GM12878 (cell line): Measurements from ENCODE around the gene MISFA. TPM values are rescaled to one million over a fixed set of nuclear protein-coding genes. Genes with fewer than 3 reads are reported as not detected.

ENCODE experiments used
- ATAC-seq: fragments of 200-7000 bp; cut with Tn5 transposase; 3 replicates; pipeline ENCODE4 v1.9.1; 2020; ENCODE audit warnings: mild to moderate bottlenecking, moderate library complexity
- BruUV-seq: library from RNA; stranded (reverse); fragments of 400-500 nt; replicated peaks from 2 replicates; lab custom pipeline; 2021; lab: Mats Ljungman, UMichigan
- CTCF ChIA-PET: fragments of 300-600 bp; sonication (Branson Sonifier 250); formaldehyde crosslinking; extraction: SDS; loops from one replicate; lab custom pipeline; 2021; ENCODE audit warnings: inconsistent platforms; lab: Yijun Ruan, JAX
- POLR2A ChIA-PET: fragments of 350-600 bp; formaldehyde crosslinking; extraction: SDS; loops from one replicate; lab custom pipeline; 2021; ENCODE audit warnings: inconsistent platforms; lab: Charles Lee
- RAD21 ChIA-PET: fragments of 300-600 bp; sonication (Branson Sonifier 250); formaldehyde crosslinking; loops from one replicate; lab custom pipeline; 2023; ENCODE audit warnings: antibody characterized with exemption; ENCODE audit not compliant: unreplicated experiment; lab: Charles Lee
- SMC1A ChIA-PET: fragments of 300-600 bp; sonication (Branson Sonifier 250); formaldehyde crosslinking; loops from one replicate; lab custom pipeline; 2023; ENCODE audit not compliant: unreplicated experiment, uncharacterized antibody; lab: Charles Lee
- DNase-seq: peaks from one replicate; pipeline ENCODE4 v3.0.0-alpha.2; 2011; ENCODE audit warnings: low read depth, low spot score
- FAIRE-seq: peaks from 3 replicates; lab custom pipeline; 2011; peaks lifted over from hg19 to GRCh38; lab: Jason Lieb, UNC
- H2AFZ ChIP-seq: 2 replicates; pipeline ENCODE4 v1.6.0; 2011; ENCODE audit warnings: low read depth, low read length, control low read depth; ENCODE audit not compliant: control insufficient read depth
- H3K27ac ChIP-seq: 2 replicates; pipeline ENCODE4 v1.5.1; 2011; ENCODE audit warnings: control low read depth; ENCODE audit not compliant: control insufficient read depth, insufficient read depth
- H3K27me3 ChIP-seq, 2 experiments: replicated peaks in 1 of 2; 2 replicates each; pipeline versions ENCODE4 v1.6.0 to v1.6.1; 2011; ENCODE audit warnings: low read length in 1 of 2; ENCODE audit not compliant: control insufficient read depth in 2 of 2, insufficient read depth in 2 of 2
- H3K36me3 ChIP-seq, 2 experiments: 2 replicates each; pipeline ENCODE4 v1.5.1; 2011; ENCODE audit warnings: low read length in 1 of 2; ENCODE audit not compliant: control insufficient read depth in 2 of 2, insufficient read depth in 2 of 2
- H3K4me1 ChIP-seq: 2 replicates; pipeline ENCODE4 v1.6.1; 2011; ENCODE audit warnings: mild to moderate bottlenecking, low read length, moderate library complexity, mixed read lengths; ENCODE audit not compliant: control insufficient read depth, insufficient read depth
- H3K4me2 ChIP-seq: 2 replicates; pipeline ENCODE4 v1.6.0; 2011; ENCODE audit warnings: control low read depth; ENCODE audit not compliant: control insufficient read depth, insufficient read depth
- H3K4me3 ChIP-seq: fragments of 200-600 bp; sonication (generic); 2 replicates; pipeline ENCODE4 v1.5.1; 2016
- H3K79me2 ChIP-seq: 2 replicates; pipeline ENCODE4 v1.6.0; 2011; ENCODE audit warnings: low read length; ENCODE audit not compliant: control insufficient read depth, insufficient read depth
- H3K9ac ChIP-seq: 2 replicates; pipeline ENCODE4 v1.8.0; 2011; ENCODE audit warnings: low read length, control low read depth, mixed read lengths; ENCODE audit not compliant: control insufficient read depth, insufficient read depth
- H3K9me3 ChIP-seq: replicated peaks from 3 replicates; pipeline ENCODE4 v1.5.1; 2011; ENCODE audit warnings: mild to moderate bottlenecking, low read length; ENCODE audit not compliant: control insufficient read depth, insufficient read depth
- H4K20me1 ChIP-seq: 2 replicates; pipeline ENCODE4 v1.6.0; 2011; ENCODE audit not compliant: control insufficient read depth, insufficient read depth
- BACH1 ChIP-seq: fragments of 450-650 bp; IDR thresholded peaks from 2 replicates; pipeline ENCODE4 v1.6.1; 2017; ENCODE audit warnings: mild to moderate bottlenecking, borderline replicate concordance
- DPF2 ChIP-seq: fragments of 450-650 bp; IDR thresholded peaks from 2 replicates; pipeline ENCODE4 v1.6.1; 2017; ENCODE audit warnings: mild to moderate bottlenecking
- EGR1 ChIP-seq, 2 experiments: IDR thresholded peaks; 1 replicate in 1 of 2; 2 replicates in 1 of 2; pipeline ENCODE4 v1.6.1; 2011 to 2012; ENCODE audit warnings: low read depth in 2 of 2, low read length in 2 of 2, borderline replicate concordance in 1 of 2, mild to moderate bottlenecking in 1 of 2, moderate library complexity in 1 of 2
- EP300 ChIP-seq, 2 experiments: fragments of 150-350 bp in 1 of 2; IDR thresholded peaks; 2 replicates each; pipeline ENCODE4 v1.6.1; 2011 to 2012; ENCODE audit warnings: low read depth in 2 of 2, low read length in 2 of 2, borderline replicate concordance in 1 of 2, improper control_type of control experiment in 1 of 2, inconsistent platforms in 1 of 2; ENCODE audit not compliant: control insufficient read depth in 1 of 2
- EZH2 ChIP-seq: IDR thresholded peaks from 2 replicates; pipeline ENCODE4 v1.6.1; 2012; ENCODE audit warnings: low read depth, mild to moderate bottlenecking, control low read depth, inconsistent platforms, low read length, borderline replicate concordance; ENCODE audit not compliant: control insufficient read depth
- KDM1A ChIP-seq: fragments of 200-600 bp; sonication (generic); IDR thresholded peaks from 2 replicates; pipeline ENCODE4 v1.6.1; 2016; ENCODE audit warnings: borderline replicate concordance
- MEF2A ChIP-seq: IDR thresholded peaks from 2 replicates; pipeline ENCODE4 v1.6.1; 2011; ENCODE audit warnings: low read depth, mild to moderate bottlenecking, low read length, moderate library complexity; ENCODE audit not compliant: insufficient read depth
- NFYB ChIP-seq: IDR thresholded peaks from 2 replicates; pipeline ENCODE4 v1.6.1; 2011; ENCODE audit warnings: low read depth, mild to moderate bottlenecking, low read length, improper control_type of control experiment, moderate library complexity; ENCODE audit not compliant: insufficient read depth
- RAD21 ChIP-seq: IDR thresholded peaks from 2 replicates; pipeline ENCODE4 v1.6.1; 2011; ENCODE audit warnings: mild to moderate bottlenecking, low read depth, low read length, moderate library complexity; ENCODE audit not compliant: insufficient read depth
- RAD51 ChIP-seq: fragments of 450-650 bp; IDR thresholded peaks from 2 replicates; pipeline ENCODE4 v1.6.1; 2016; ENCODE audit warnings: moderate library complexity, mild to moderate bottlenecking, inconsistent platforms
- RBBP5 ChIP-seq: fragments of 200-600 bp; sonication (generic); conservative IDR thresholded peaks from 2 replicates; pipeline ENCODE4 v1.6.1; 2016
- RCOR1 ChIP-seq: conservative IDR thresholded peaks from 2 replicates; pipeline ENCODE4 v1.6.1; 2012; ENCODE audit warnings: low read depth, low read length, improper control_type of control experiment
- SMAD5 ChIP-seq: IDR thresholded peaks from 2 replicates; pipeline ENCODE4 v1.6.1; 2016; ENCODE audit warnings: antibody characterized with exemption, low read depth
- SP1 ChIP-seq: IDR thresholded peaks from one replicate; pipeline ENCODE4 v1.6.1; 2011; ENCODE audit warnings: low read depth, low read length
- TCF7 ChIP-seq: IDR thresholded peaks from 2 replicates; pipeline ENCODE4 v1.6.1; 2014; ENCODE audit warnings: antibody characterized with exemption, borderline replicate concordance
- ZNF24 ChIP-seq: fragments of 450-650 bp; IDR thresholded peaks from 2 replicates; pipeline ENCODE4 v1.6.1; 2017; ENCODE audit warnings: antibody characterized with exemption, mild to moderate bottlenecking
- WGBS: methylation state at CpG from one replicate; pipeline ENCODE4 v1.1.6; 2016; ENCODE audit warnings: low lambda C conversion rate; ENCODE audit not compliant: insufficient replicate concordance, insufficient coverage; ENCODE audit errors: missing lambda C conversion rate; 5-methylcytosine and 5-hydroxymethylcytosine counted together
- in situ Hi-C: fragments of 300-500 bp; cut with MboI; formaldehyde crosslinking; loops from 9 replicates; pipeline ENCODE4 v1.14.3; 2018; ENCODE audit warnings: mixed read lengths
- intact Hi-C: fragments of 100-400 bp; cut with micrococcal nuclease; formaldehyde crosslinking; loops from one replicate; pipeline ENCODE4 v1.14.2; 2022; ENCODE audit not compliant: unreplicated experiment
- polyA plus RNA-seq, 11 experiments: library from polyadenylated mRNA; depleted of rRNA in 4 of 11; unstranded in 6 of 11; stranded (reverse) in 5 of 11; fragments of >200 nt; fragmentation: Nextera tagmentation in 4 of 11; fragmentation: Illumina TruSeq in 1 of 11; extraction: Ambion mirVana in 4 of 11; extraction: Trizol in 1 of 11; gene quantifications; 1 replicate in 1 of 11; 2 replicates in 10 of 11; pipeline versions ENCODE4 v1.2.1 to v1.2.3, GENCODE V29; 2011 to 2016; ENCODE audit warnings: inconsistent platforms in 2 of 11, missing spikeins in 2 of 11, low read depth in 1 of 11
- total RNA-seq, 4 experiments: library from RNA; depleted of rRNA in 3 of 4; stranded (reverse); fragments of >200 nt in 3 of 4; fragmentation: Illumina TruSeq in 1 of 4; extraction: Trizol in 1 of 4; gene quantifications; 2 replicates each; pipeline versions ENCODE4 v1.2.1 to v1.2.3, GENCODE V29; 2013 to 2021
- TF ChIP-seq, protein P1 (sequence below): fragments of 450-650 bp; IDR thresholded peaks from 2 replicates; pipeline ENCODE4 v1.6.1; 2017; ENCODE audit warnings: mild to moderate bottlenecking
- TF ChIP-seq, protein P2 (sequence below): IDR thresholded peaks from 2 replicates; pipeline ENCODE4 v1.6.1; 2011; ENCODE audit warnings: borderline replicate concordance, low read depth, mild to moderate bottlenecking, moderate library complexity, low read length; ENCODE audit not compliant: insufficient read depth, poor library complexity, severe bottlenecking

Gene MISFA
- total and polyA plus RNA-seq, 10 of the 15 experiments (the other 5 are each of a cell fraction or from before 2014, with no cell fraction given) = 0.88 to 4.6 (median 2.3) TPM; not detected in 1

DNA sequence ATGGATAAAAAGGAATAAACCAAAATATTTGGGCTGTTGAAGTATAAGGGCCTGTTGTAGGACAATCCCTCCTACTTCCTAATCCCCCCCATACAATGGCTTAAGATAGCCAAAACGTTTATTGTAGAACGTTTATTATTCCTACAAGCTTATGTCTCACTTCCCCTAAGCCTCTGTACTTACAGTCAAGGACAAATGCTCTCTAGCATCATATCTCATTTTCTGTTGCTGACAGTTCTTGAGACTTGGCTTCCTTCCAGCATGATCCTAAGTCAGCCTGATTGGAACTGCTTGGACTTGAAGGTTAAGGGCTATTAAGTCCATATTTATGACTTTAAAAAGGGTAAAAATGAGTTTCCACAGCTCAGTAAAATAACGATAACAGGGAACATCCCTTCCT is 8.8 kb downstream of the MISFA start:
- Histone ChIP-seq H3K4me1 (no peaks in the 10 kb centered on the region), H2AFZ (no peak overlapping the region), H3K27me3 (no peaks in the 10 kb centered on the region), H3K79me2 (no peaks in the 10 kb centered on the region), H3K27ac (no peak overlapping the region), H3K36me3 (peaks cover 2 to 28% of the 10 kb centered on the region in 2 experiments), H3K9ac (no peak overlapping the region), H4K20me1 (no peaks in the 10 kb centered on the region), H3K4me2 (no peak overlapping the region), H3K9me3 (no peaks in the 10 kb centered on the region), H3K4me3 (no peak overlapping the region)
- RAD21 ChIA-PET = no interaction called here
- intact Hi-C loops (no loop called here), in situ Hi-C loops (no loop called here)
- TF ChIP-seq, protein P1, sequence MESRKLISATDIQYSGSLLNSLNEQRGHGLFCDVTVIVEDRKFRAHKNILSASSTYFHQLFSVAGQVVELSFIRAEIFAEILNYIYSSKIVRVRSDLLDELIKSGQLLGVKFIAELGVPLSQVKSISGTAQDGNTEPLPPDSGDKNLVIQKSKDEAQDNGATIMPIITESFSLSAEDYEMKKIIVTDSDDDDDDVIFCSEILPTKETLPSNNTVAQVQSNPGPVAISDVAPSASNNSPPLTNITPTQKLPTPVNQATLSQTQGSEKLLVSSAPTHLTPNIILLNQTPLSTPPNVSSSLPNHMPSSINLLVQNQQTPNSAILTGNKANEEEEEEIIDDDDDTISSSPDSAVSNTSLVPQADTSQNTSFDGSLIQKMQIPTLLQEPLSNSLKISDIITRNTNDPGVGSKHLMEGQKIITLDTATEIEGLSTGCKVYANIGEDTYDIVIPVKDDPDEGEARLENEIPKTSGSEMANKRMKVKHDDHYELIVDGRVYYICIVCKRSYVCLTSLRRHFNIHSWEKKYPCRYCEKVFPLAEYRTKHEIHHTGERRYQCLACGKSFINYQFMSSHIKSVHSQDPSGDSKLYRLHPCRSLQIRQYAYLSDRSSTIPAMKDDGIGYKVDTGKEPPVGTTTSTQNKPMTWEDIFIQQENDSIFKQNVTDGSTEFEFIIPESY = no peak
- TF ChIP-seq KDM1A (no peak), NFYB (no peak), SP1 (no peak), RBBP5 (no peak), TCF7 (no peak), RAD21 (no peak), RCOR1 (no peak), EZH2 (no peak), EP300 (IDR thresholded peaks at IDR 0.05; ENCODE audit: borderline replicate concordance in 1 of 2, control insufficient read depth in 1 of 2, low read depth in 2 of 2, low read length in 2 of 2) (no peak), SMAD5 (no peak), RAD51 (no peak), MEF2A (no peak), ZNF24 (no peak), EGR1 (IDR thresholded peaks at IDR 0.05; ENCODE audit: borderline replicate concordance in 1 of 2, low read depth in 2 of 2, low read length in 2 of 2) (no peak), DPF2 (no peak), BACH1 (no peak)
- TF ChIP-seq, protein P2, sequence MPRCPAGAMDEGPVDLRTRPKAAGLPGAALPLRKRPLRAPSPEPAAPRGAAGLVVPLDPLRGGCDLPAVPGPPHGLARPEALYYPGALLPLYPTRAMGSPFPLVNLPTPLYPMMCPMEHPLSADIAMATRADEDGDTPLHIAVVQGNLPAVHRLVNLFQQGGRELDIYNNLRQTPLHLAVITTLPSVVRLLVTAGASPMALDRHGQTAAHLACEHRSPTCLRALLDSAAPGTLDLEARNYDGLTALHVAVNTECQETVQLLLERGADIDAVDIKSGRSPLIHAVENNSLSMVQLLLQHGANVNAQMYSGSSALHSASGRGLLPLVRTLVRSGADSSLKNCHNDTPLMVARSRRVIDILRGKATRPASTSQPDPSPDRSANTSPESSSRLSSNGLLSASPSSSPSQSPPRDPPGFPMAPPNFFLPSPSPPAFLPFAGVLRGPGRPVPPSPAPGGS = no peak
- DNase-seq (no peak), ATAC-seq (no peak), FAIRE-seq (no peak)
- WGBS = 97% methylated on average over 3 of the region's 3 CpGs
- POLR2A ChIA-PET = interaction anchor here (0.5 to 1.3 kb wide), 2 partner anchors 19 to 80 kb away, joined by 4 read pairs; no protein-coding TSS in a partner anchor
- no TSS peak for BruUV-seq
- SMC1A ChIA-PET = no interaction called here
- CTCF ChIA-PET = interaction anchor here (0.9 to 2.0 kb wide), 2 partner anchors 18 to 20 kb away, joined by 3 to 6 read pairs; no protein-coding TSS in a partner anchor
